Glomerular visceral epithelial cell (primary cell): ENCODE results near the gene SDC4.
A peak's percentile ranks its signal among the peaks of the same experiment; 100 is the strongest.
"Not testable (repeated sequence)": the region's sequence is repeated elsewhere in the genome, so short reads cannot be mapped to it uniquely, and the experiment has no call there.

Experiments
- DNase-seq: peaks from one replicate; pipeline ENCODE4 v3.0.0-alpha.2; 2016; ENCODE audit errors: extremely low spot score

SDC4 gene

GRCh38 chr20:45363611-45364492, 15.6 kb upstream of the SDC4 start:
- DNase-seq = no peak

DNA sequence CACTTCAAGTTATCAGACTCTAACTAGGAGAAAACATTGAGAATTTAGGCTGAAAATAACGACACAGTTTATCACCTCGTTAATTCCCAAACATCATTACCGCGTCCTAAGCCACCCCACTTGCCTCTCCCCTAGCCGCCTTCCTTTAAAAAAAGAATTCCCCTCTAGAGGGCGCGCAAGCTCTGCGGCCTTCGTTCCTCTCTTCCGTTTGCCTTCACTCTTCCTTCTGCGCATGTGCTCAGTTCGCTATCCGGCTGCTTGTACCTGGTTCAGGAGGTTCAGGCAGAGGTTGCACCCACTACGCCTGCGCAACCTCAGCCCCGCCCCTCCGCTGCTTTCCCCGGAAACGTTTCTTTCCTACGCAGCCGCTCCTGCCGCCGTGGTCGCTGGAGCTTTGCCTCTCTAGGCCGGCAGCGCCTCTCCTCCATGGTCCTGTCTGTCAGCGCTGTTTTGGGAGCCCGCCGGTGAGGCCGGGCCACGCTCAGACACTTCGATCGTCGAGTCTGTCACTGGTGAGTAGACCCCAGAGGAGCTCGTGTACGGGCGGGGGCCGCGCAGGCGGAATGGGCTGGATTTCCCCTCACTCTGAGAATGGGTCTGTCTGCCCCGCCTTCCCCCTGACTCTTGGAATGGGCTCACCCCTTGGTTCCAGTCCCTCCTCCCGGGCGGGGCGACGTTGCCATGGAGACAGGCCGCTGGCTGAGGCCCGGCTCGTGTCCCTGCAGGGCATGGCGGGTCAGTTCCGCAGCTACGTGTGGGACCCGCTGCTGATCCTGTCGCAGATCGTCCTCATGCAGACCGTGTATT, 14.8 kb upstream of the SDC4 start, which contains the start of gene SYS1:
Gene SYS1 (plus strand): TSS at position 353 of the 807 bp plus-strand sequence. CDS start 376 bp downstream, at position 729.
- DNase-seq = peak; percentile 100

- no peak for DNase-seq
Measured at GRCh38 chr20:45361793-45362192, 13.6 kb upstream of the SDC4 start.

DNA sequence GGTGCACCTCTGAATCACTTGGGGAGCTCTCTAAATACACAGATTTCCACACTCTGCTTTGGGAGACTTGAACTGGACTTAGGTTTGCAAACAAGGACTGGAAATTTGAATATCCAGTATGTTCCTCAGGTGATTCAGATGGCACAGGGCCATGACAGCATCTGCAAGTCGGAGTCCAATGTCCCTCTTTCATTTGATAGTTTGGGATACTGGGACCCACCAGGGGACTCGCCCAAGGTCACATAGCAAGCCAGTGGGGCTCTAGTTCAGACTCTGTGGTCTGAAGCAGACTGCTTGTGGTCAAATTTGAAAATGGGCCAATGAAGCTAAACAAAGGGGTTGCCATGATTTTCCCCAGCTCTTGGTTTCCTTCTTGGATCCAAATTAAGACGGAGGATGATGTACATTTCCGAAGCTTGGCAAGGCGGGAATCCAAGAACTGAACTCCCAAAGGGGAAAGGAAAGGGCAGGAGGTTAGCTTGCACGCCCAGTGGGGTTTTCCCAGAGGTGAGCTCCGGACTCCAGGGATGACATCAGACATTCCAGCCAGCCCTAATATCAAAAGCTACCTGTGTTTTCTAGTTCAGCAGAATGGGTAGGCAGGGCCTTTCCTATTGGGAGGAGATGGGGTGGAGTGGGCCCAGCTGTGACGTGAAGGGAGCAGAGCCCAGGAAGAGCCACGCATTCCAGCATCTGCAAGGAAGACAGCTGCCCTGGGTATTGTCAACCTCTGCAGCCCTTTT, 11.4 kb upstream of the SDC4 start:
- DNase-seq = peak; percentile 99

DNA sequence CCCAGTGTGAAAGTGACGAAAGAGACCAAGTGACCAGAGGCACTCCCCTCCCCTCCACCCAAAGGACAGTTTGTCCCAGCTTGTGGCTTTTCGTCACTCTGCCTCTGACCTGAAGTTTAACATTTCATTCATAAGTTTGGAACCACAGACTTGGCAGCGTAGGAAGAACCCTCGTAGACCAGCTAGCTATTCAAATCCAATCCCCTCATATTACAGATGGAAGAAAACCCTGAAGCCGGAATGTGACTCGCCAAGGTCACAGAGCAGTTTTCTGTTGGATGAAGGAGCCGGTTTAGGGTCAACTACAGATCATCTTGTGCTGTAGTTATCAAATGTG, 10.8 kb upstream of the SDC4 start:
- DNase-seq = peak; percentile 74

DNA sequence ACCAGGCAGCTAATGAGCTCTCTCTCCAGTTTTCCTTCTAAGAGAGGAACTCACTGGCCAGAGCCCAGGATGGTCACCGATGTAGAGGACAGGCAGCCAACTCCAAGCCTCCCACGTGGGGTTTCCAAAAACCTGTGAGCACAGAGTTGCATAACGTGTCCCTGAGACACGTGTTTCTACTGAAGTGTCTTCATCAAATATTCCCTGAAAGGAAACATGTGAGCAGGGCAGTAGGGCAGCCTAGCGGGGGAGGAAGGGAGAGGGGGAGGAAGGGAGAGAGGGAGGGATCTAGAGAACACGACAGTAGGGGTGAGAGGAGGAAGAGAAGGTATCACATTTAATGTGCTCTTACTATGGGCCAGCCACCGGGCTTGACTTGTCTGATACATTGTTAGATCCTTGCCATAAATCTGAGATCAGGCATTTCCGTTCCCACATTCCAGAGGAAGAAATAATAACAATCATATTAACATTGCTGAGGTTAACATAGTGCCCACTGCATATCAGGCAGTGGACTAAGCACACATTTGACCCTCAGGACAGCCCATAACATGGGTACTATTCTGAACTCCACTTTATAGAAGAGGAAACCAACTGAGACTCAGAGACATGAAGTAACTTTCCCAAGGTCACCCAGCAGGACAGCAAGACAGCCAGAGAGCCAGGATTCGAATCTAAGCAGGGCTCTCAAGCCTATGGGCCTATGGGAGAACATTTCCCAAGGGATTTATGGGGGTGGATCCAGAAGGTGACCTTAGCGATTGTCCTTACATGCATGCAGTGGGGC, 10.3 kb upstream of the SDC4 start:
- peak; percentile 82 for DNase-seq

GRCh38 chr20:45355209-45356084, 7.2 kb upstream of the SDC4 start:
- peak; percentile 70 for DNase-seq

- DNase-seq = peak; percentile 76
Measured at GRCh38 chr20:45354423-45355208, 6.4 kb upstream of the SDC4 start.

- no peak for DNase-seq
Measured at GRCh38 chr20:45353746-45354145, 5.5 kb upstream of the SDC4 start.

GRCh38 chr20:45352729-45353128, 4.5 kb upstream of the SDC4 start:
- no peak for DNase-seq

DNA sequence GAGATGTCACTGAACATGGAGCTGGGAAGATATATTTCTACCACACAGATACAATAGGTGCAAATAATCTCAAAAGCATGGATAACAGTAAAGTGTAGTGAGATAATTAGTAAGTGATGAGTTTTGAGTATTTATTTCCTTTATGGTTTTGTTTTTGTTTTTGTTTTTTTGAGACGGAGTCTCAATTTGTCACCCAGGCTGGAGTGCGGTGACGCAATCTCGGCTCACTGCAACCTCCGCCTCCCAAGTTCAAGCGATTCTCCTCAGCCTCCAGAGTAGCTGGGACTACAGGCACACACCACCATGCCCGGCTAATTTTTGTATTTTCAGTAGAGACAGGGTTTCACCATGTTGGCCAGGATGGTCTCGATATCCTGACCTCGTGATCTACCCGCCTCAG, 2.6 kb upstream of the SDC4 start:
- not testable (repeated sequence) for DNase-seq

DNA sequence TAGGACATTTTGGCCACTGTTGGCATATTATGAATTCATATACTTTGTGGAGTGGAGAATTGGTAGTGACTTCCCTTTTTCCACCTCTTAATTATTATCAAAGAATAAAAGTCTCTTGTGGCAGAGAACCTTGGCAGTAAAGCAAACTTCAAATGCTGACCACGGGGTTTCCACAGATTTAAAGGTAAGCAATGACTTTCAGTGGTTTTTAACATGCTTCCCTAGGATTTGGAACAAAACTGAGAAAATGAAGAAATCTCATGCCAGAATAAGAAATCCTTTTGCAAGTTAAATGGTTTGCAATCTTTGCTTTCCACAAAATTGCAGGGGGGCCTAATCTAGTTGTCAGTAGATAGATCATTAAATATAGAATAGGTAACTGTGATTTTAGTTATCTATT, 2.0 kb upstream of the SDC4 start:
- DNase-seq = no peak

GRCh38 chr20:45347297-45347935, 808 bp downstream of the SDC4 start:
- peak; percentile 25 for DNase-seq

DNA sequence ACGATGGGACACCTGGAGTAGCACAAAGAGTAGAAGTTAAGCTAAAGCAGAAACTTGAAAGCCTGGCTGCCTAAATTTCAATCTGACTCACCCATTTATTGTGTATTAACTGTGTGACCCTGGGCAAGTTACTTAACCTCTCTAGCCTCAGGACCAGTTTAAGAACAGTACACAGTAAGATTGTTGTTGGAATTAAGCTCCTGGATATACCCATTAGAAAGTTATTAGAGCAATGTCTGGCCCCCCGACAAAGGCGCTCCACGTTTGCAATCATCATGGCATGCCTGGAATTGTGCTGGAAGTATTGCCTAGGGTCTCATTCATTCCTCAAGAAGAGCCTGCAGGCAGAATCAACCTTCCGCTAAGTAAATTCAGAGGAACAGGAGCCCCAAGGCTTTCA, 1.4 kb downstream of the SDC4 start:
- DNase-seq = no peak

- peak; percentile 56 for DNase-seq
Measured at GRCh38 chr20:45346291-45346718, 1.9 kb downstream of the SDC4 start.

DNA sequence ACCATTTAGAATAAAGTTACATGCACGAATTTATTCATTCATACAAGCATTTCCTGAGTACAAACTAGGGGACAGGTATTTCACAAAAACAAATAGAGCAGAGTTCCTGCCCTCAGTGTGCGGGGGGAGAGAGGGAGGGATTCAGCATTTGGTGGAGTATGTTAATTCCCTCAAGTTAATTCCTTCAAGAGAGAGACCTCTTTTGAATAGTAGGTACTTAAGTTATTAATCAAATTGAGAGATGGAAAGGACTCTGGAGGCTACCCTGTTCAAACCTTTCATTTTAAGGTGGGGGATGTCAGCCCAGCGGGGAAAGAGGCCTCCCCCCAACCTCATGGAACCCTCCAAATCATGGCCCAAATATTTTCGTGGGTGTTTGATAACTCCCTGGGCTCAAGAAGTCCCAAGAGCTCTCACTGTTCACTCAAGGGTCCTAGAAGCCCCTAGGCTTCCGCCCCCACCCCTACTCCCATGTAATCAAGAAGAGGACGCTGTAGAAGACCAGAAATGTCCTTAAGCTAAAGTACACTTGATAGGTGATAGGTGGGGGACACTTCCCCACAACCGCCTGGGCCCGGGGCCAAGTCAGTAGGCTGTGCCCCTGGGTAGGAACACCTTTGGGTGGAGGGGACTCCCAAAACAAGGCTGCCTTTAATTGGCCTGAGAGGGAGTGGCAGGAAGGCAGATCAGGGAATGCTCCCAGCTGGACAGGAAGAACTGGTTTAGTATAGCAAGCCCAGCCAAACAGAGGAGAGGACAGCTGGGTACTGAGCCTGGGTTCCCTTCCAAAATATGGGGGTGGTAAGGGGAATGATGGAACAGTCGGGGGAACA, 2.9 kb downstream of the SDC4 start:
- peak; percentile 28 for DNase-seq

DNA sequence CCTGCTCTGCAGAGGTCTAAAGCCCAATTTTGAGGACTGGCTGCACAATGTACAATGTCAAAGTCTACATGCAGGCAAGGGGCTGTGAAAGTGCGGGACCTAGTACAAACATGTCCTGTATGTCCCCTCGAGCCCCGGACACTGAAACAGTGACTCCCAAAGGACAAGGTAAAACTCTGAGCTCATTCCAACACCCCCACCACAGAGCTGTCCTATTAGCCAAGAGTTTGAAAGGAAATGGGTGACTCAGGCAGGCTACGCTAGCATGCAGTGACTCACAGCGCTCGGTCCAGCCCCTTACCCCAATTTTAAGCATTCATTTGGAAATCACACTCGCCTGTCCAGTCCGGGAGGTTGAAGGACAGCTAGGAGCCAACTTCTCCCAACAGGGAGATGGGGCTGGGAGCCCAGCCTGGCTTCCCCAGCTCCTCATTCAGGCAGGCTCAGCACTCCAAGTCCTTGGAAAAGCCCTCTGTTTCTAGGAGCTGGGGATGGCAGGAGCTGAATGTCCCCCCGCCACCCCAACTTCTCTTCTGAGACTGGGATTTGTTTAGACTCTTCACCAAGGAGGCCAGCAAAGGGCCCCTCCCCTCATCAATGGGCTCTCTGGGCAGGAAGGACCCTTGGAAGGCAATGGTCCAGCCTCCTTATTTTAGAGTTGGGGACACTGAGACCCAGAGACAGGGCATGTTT, 3.9 kb downstream of the SDC4 start:
- DNase-seq = peak; percentile 93
